ENCODE results near the gene NHEJ1.

The NHEJ1 gene

DNA sequence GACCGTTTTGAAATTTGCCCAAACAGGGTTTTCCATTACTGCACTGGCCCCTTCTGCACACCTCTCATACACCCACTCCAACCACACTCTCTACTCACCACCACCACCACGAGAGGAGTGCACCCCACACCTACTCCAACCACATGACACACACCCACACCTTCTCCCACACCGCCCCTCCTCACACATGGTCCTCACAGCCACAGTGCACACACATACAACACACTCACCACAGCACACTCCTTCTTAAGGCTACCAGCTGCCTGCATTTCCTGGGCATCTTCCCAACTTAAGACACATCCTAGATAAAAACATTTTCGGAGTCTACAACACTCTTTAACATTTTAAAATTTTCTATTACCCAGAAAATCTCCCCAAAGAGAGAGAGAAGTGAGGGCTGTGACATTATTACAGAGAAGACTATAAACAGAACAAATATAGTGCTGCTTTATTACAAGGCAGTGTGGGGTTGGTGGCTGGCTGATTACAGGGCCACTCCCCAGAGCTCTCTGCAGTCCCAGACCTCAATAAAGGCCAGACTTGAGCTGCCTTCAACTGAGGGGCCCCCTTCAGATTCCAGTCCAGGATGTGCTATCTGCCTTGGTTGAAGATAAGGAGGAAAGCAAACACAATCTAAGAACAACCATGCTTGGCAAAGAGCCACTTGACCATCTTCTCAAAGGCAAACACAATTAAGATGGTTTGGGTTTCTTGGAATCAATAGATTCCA is 36.1 kb downstream of the NHEJ1 start:
- DNase-seq = no peak

DNA sequence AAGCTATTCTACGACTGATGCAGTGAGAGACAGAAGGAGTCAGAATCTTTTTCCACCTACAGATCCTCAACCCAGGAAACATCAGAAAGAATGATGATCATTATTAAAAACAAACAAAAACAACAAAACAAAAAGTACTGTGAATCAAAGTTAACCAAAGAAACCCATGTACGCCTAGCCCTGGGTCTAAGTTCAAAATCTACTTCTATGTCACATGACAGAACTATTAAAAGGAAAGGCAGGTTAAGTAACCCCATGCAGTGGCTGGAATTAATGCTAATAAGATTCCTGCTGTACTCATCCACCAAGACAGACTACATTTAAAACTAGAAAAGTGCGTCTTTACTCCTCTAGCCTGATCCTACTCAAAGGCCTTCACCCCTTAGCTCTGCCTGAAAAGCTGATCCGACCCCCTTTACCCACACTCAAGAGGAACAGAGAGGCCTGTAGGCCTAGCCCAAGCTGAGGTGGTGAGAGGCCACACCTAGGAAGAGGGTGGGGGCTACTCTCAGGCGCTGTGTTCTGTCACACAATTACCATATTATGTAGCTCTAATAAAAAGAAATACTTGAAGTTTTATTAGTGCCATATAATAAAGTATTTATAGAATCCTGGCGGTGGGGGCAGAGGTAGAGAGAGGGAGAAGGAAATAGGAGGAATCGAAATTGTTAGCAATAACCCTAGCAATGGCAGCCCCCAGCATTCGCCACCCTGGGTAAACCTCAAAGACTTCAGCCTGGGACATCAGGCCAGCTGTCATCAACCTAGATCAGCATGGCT is 37.1 kb downstream of the NHEJ1 start:
- no peak for DNase-seq

DNA sequence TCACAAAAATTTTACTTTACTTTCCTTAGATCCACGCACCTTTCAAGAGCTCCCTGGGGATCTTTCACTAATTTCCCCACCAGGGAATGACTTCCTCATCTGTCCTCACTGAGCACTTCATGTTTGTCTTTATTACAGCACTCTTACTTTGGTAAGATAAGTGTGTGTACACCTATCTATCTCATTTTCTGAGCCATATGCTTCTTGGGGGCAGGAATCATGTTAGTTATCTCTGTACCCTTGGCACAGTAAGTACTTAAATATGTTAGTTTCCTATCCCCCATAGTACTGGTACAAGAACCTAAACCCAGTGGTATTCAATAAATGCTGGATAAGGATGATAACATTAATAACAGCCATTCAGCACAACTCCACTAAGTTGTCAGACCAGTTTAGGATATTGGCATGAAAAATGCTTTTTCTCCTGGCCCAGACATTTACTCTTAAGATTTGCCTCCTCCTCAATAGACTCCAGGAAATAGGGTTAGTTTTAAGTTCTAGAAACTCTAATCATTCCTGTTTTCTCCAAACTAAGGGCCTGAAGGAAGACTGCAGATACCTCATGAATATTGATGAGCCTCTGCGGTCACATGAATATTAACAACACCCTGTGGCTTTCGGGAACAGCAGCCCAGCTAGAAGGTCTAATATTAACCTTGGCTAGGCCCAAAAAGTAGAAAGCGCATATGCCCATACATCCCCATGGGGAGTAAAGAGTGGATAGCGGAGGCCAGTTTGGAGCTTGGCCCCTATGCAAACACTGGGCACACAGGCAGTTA is 38.2 kb downstream of the NHEJ1 start:
- DNase-seq = peak in 2 of 51 donors; percentile 3 to 8

DNA sequence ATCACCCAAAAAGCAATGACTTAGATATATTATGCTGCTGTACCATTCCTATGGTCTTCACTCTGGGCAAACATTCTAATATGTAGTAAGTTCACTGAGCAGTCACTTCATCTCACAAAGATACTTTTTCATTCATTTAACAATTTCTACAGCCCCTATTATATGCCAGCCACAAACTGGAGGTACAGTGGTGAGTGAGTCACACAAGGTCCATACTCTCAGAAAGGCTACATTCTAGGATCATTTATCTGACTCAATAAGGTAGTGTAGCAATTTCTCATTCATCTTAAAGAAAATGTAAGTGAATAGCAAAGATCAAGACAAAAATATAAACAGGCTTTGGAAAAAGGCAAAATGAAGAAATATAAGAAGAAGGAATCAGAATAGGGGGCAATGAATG is 40.5 kb downstream of the NHEJ1 start:
- DNase-seq = no peak

DNA sequence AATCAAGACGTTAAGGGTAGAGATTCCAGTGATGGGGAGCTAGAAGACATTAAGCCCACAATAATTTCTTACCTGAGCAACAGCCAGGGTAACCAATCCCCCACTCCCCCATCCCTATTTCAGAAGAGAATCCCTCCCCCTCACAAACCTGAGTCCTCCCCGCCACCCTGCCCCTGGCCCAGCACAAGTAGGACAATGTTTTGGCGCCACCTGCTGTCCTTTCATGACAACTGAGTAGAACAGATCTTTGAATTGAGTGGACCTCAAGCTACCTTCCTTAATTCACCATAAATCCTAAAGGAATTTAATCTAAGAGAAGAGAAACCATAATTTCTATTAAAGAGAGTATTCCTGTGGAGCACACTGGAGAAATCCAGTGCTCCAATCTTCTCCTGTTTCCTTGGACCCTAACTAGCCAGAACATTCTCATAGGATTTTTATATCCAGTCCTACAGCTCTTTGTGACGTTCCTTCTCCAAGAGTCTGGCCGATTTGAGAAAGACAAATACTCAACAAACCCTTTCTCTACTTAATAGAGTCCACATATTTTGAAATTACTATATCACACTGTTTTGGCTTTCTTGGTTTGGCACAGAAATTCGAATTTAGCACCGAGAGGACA is 41.1 kb downstream of the NHEJ1 start:
- DNase-seq = peak in 39 of 51 donors; percentile 2 to 77 (median 32)

DNA sequence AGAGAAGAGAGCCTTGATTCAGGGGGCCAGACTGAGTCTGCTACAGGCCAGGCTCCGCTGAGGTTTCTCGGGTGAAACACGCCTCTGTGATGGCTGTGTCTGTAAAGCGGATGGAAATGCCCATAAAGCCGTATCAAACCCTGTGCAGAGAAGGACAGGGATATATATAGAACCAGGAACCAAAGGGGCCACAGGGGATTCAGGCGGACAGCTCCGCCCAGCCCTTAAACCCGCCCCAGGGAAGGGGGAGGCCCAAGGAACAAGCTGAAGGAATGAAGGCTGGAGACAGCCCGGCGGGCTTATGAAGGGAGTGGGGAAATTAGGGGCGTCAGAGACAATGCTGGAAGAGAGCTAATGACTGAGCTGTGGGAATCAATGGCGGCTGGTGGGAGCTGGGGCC is 42.1 kb downstream of the NHEJ1 start:
- DNase-seq = no peak

DNA sequence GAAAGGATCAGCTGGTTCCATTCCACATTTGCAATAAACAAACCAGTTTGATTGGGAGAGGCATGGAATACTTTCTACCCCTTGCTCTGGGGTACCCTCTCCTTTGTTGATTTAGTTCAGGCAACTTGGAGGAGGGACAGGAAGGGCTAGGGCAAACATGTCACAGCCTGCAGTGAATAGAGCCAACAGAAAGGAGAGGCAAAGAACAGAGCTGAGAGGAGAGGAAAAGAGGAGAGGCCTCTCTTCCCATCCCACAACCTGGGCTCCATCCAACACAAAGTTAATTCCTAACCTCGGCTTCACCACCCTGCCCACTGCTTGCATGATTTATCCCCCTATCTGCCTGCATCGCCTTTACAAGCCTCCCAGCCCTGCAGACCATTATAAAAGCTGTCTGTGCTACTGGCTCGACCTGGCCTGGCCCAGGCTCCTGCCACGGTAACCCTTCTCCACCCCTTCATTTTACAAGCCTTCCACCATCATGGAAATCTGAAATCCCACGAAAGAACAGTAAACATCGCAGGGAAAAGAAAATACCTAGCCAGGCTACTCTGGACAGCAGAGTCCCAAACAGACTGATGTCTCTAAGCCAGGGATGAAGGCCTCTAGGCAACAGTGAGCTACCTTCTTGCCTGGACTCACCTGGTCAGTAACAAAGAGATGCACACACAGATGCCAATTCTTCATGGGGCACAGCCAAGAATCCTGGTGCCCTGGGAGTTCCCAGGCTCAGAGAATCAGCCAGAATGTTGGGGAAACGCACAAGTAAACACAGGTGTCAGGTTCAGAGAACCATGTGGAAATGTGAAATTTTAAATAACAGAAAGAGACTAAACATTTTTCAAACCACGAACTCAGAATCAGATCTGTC is 43.6 kb downstream of the NHEJ1 start:
- no peak for DNase-seq

DNA sequence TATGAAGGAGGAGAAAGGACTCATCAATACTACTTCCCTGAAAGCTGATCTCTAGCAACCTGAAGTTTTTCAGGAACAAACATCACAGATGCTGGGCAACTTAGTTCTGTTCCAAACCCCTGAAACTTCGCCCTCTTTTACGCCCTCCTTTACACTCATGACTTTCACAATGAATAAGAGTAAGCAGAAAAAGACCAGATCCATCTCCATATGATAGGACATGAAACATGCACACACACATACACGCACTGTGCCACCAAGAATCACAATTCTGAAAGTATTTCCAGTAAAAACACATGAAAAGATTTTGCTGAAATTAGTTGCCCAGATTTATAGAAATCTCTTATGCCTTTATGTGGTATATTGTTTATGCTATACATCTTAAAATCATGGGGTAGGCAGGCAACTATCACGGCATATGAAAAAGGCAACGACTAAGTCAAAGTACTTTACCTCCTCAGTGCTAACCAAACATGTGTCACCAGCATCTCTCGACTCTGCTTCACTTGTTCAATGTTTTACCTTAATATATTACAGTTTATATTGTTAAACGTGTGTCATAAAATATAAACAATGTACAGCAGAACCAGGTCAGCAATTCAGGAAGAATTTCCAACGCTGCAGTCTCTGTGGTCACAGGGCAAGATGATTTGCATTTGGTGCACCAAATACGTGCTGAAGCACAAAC is 47.8 kb downstream of the NHEJ1 start:
- no peak for DNase-seq

DNA sequence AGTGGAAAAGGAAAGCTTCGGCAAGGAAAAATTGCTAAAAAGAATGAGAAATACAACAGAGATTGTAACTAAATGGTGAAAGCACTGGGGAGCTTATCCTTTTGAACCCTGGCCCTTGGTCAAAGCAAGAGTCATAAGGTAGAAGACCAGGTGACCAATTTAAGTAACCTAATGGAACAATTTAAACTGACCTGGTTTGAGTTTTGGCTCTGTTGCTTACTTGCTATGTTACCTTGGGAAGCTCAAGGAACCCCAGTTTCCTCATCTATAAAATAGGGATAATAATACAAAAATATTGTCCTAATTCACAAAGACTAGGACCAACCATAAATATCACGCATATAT is 48.6 kb downstream of the NHEJ1 start:
- DNase-seq = no peak

DNA sequence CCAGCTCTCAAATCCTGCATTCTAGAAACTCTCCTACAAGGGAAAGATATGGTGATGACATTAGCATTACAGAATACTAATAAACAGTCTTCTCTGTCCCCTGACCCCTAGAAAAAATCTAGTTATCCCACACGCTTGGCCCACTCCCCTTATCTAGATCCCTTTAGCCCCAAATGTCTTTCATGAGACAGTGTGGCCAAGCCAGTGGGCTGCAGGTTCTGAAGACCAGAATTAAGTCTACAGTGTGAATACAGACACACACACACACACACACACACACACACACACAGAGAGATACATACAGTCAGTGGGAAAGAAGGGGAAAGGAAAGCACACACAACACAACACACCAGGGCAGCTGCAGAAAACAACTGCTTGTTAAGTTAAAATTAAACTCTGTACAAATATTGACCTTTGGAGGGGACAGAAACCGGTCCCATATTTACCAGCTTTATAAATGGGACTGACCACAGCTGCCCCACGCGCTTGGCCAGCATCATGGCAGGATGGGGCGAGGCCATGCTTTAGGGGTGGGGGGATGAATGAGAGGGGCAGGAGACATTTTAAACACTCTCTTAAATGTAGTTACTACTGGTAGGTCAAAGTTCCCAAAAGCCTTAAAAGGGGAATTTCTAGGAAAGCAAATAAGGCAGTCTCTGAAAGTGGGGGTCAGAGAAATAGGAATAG is 49.1 kb downstream of the NHEJ1 start:
- no peak for DNase-seq

DNA sequence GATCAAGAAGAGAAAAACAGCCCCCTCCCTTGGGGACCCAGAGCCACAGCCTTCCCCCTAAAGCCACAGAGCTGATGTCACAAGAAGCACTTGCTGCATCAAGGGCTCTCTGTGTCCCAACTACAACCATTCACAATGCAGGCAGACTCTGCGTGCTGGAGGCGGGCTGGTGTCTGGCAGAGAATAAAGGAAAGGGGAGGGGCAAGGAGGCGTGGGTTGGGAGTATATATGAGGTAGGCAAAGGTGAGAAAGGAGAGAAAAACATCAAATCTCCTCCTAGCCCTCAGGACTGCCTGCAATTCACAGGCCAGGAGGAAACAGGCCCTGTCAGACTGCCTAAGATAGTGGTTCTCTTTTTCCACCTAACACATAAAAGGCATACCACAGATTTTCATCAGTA is 51.1 kb downstream of the NHEJ1 start:
- DNase-seq = no peak

DNA sequence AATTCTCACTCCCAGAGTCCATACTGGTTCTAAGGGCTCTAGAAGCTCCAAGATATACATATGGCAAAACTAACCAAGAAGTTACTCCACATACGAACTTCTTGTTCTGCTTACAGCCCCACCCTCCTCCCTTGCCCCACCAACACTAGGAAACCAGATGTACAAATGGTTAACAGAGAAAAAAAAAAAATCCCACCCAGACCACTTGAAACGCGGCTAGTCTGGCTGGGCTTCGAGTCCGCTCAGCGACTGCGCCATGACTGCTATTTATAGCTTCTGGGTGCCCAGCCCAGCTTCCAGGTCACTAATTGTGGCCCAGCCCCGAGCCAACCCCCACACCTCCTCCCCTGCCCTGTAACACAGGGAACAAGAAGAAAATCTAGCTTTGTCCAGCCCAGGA is 52.9 kb downstream of the NHEJ1 start:
- no peak for DNase-seq

DNA sequence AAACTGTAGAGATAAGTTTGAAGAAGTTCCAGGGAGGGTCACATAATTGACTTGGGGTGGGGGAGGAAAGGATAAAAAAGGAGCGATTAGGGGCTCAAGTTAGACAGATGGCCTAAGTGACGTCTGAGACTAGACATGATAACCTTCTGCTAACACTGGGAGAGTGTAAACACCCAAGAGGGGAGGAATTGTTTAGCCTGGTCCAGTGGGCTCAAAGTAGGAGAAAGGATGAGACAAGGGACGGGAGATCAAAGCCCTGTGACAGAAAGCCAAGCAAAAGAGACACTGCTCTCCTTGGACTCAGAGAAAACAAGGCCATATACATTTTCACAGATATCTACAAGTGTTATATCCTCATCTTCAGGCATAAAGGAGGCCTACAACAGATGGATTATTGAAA is 54.4 kb downstream of the NHEJ1 start:
- no peak for DNase-seq

DNA sequence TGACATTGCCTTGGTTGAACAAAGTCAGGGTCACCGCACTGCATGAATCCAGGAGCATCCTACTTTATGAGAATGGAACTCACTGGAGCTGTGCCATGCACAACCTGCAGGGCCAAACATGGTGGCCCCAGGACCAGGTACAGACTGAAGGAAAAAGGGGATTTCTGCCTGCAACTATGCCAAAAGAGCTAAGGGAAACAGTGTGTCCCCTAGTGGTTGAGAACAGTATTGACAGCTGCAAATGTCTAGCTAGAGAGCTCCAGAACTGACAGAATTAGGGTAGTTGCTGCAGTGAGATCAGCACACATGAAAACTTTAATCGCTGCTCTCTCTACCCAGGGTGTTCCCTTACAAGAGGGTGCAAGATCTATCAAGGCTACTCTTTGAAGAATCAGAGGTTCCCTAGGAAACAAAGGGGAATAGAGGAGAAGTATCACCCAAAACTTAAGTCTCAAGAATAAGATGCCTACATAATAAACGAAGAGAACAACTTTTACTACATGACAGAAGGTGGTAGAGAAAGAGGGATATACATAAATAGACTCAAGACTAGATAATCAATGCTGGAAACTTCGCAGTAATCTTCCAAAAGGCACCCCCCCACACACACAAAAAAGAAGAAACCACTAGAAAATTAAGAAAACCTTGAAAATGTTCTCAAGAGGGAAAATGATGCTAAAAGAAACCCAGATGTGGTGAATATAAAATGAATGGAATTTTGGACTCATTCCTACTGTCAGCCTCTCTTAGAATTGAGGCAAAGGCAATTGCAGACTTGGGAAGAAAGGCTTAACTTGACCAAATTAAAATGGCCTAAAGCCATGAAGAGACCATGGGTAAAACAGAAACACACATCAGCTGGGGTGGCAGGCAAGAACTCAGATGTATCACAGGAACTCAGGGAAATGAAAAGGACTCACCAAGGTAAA is 56.2 kb downstream of the NHEJ1 start:
- DNase-seq = no peak

DNA sequence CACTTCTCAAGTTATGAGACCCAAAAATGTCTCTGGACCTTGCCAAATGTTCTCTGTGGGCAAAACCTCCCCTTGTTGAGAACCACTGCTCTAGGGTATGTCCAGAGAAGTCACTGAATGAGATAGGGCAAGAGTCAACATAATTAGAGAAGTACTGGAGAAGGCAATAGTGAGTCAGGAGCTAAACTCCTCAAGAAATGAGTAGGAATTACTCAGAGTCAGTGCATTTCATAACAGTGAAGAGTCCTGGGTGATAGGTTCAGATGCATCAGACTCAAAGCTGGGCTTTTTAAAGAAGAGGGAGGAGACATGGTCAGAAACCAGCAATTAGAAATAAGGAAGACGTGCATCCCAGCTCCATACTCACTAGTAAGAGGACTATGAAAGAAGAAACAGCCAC is 61.3 kb downstream of the NHEJ1 start:
- DNase-seq = no peak

DNA sequence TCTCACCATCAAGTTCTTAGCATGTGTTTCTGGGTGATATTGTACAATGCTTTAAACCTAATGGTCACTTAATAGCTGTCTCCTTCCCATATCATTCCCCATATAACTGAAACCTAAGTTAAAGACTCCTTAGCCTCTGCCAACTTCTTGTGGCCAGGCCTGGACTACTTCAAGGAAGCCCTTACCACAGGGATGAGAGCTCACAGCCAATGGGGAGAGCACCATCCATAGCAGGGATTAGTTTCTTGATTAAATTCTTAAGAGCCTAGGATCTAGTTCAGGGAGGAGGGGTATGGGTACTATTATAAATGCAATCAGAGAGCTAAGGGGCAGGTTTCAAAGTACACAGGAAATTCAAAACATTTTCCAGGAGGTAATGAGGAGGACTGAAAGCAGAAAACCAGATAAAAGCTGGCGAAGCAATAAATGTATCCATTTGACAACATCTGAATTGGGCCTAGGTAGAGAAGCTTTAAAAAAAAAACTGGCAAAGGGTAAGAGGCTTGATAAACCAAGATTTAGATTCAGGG is 65.1 kb downstream of the NHEJ1 start:
- DNase-seq = no peak

DNA sequence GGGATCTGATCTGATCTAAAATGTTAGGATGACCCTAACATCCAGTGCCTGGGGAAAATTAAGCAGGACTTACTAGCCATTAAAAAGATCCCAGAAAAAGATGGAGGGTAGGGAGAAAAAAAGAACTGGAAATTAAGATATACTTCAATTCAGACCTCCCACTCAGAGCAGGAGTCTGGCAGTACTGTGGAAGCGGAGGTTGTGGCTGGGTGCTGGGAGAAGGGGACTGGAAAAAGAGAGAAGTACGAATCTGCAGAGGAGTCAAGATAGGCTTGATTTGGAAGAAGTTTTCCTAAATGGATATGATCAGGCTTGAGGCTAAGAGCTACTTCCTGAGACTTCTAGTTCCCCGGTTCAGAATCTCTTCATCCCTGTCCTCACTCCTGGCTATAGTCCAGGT is 66.4 kb downstream of the NHEJ1 start:
- no peak for DNase-seq

Data from hypothalamus (tissue), 51 donors.